Stimulated activated CD4-positive, alpha-beta T cell treated with anti-CD3 and anti-CD28 coated beads, TNF-alpha, amount 100 ng/mL, for 48 hours (primary cell): ENCODE results near the gene ARMC9.
"Not testable (repeated sequence)": the region's sequence is repeated elsewhere in the genome, so short reads cannot be mapped to it uniquely, and the experiment has no call there.

ENCODE experiments used
- DNase-seq, 3 donors: peaks; one replicate each; pipeline ENCODE4 v3.0.0-alpha.2; 2020; ENCODE audit warnings: low read depth in 3 of 3

ARMC9 gene

GRCh38 chr2:231280846-231281245, 82.4 kb downstream of the ARMC9 start:
- no peak for DNase-seq

GRCh38 chr2:231284296-231284695, 85.9 kb downstream of the ARMC9 start:
- DNase-seq, result no peak

DNA sequence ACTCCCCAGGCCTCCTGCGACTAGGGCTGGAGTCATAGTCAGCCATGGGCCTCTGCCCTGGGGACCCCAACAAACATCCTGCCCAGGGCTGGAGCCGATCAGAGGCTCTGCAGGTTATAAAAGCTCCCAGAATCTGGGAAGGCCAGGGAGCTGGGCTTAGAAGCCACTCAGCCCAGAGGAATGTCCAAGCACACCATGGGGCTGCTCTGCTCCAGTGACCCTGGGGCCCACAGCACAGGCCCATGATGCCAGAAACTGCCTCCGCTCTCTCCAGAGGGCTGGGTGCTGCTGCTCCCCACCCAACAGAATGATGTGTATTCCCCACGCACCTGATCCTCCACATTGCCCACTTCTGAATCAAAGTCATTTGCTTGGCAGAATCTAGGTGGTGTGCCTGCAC, 88.5 kb downstream of the ARMC9 start:
- no peak for DNase-seq

DNA sequence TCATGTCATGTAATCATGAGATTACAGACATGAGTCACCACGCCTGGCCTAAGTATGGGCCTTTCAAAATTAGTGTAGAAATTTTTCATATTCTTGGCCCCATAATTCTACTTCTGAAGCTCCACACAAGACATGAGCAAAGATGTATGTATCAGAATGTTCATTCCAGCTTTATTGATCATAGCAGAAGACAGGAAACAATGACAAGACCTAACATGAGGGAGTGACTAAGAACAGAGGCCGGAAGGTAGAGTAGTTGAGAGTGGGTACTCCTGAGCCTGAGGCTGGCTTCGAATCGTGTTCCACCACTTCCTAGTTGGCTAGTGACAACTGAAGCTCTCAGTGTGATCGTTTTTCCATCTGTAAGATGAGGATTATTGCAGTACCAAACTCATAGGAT, 89.3 kb downstream of the ARMC9 start:
- no peak for DNase-seq

GRCh38 chr2:231288590-231288989, 90.2 kb downstream of the ARMC9 start:
- no peak for DNase-seq

GRCh38 chr2:231290321-231291015, 92.0 kb downstream of the ARMC9 start:
- DNase-seq, result no peak

GRCh38 chr2:231292472-231293134, 94.2 kb downstream of the ARMC9 start:
- no peak for DNase-seq

- DNase-seq, result no peak
Observed at GRCh38 chr2:231293163-231293562, 94.7 kb downstream of the ARMC9 start.

- no peak for DNase-seq
Observed at GRCh38 chr2:231294116-231294515, 95.7 kb downstream of the ARMC9 start.

DNA sequence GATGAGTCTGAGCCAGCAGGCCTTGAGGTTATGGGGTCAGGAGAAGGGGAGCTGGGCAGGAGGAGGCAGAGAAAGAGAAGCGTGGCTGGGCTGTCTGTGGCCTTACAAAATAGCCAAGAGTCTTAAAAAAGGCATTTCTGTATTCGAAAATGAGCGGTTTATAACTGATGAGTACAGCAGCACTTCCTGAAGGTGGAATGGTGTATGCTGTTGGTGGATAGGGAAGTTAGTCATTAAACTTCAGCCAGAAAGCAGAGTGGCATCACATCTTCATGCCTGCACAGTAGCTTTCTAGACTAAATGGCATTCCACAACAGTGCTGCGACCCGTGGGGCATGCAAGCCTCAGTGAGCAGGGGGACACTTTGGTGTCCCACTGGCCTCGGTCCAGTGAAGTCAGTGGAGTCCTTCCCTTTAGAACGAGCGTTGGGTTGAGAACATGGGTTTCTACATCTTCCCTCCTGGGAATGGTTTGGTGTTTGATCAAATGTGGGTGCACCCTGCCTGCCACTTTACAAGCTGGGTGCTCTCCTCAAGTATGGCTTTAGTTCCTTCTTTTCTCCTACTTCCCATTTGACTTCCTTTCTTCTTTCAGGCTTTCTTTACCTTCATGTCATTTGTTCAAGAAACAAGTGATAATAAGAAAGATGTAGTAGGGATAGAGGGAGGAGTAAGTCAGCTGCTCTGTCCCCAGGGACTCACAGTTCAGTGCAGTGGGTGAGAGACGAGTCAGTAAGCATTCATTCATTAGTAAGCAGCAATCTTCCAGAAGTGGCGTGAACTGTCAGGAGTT, 96.3 kb downstream of the ARMC9 start:
- DNase-seq, result no peak

DNA sequence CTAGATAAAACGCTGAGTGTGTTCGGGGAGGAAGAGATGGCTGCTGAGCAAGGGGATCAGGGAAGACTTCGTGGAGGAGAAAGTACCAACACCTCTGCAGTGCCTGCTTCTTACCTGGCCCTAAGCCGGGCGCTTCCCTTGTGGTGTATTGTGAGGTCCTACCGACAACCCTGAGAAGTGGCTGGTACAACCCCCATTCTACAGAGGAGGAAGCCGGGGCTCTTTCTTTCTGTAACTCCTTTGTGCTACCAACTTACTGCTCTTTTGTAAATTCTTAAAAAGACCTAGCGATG, 96.9 kb downstream of the ARMC9 start:
- DNase-seq, result no peak

DNA sequence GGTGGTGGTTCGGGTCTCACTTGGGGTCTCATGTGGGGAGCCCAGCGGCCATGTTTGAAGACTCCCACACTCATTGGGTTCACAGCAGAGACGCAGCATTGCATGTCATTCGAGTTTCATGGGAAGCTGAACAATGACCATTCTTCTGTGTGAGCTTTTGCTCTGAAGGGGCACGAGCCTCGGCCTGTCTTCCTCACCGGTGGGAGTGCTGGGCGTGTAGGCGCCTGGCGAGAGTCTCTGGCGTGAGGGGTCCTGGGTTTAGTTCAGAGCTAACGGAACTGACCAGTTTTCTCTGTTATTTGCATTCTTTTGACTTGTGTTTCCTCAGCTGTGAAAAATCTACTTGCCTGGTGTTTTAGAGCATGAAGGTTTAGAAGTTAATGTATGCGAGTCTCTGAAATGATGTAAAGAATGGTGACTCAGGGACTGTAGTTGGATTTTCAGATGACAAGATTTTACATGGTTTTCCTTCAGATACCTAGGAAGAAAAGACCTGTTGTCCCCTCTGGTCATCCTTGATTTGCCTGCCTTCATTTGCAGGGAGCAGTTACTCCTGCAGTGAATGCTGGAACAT, 98.1 kb downstream of the ARMC9 start:
- no peak for DNase-seq

DNA sequence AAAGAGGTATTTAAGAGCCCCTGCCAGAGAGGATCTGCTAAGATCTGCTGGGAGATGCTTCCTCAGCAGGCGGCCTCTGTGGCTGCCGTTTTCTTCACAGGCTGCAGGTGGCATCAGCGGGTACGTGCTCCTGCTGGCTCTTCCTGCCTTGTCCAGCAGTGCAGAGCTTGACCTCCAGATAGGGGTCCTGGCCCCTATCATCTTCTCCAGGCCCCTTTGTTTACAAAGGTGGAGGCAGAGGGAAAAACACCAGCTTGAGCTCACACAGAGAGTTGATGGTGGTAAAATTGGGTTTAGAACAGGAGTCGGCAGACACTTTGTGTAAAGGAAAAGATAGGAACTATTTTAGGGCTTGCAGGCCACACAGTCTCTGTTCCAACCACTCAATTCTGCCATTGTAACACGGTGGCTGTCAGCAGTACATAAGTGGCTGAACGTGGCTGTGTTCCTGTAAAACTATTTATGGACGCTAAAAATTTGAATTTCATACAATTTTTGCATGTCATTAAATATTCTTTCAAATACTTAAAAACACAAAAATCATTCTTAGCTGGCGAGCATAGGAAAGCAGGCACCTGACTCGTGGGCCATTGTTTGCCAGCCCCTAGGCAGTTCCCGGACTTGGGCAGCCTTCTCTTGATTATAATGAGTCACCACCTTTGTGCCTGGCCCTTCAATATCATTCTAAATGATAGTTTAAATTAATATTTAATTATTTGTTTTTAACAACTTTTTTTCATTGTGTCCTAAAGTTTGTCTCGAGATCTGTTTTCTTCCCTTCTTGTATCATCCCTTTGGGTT, 98.9 kb downstream of the ARMC9 start:
- DNase-seq, result no peak

DNA sequence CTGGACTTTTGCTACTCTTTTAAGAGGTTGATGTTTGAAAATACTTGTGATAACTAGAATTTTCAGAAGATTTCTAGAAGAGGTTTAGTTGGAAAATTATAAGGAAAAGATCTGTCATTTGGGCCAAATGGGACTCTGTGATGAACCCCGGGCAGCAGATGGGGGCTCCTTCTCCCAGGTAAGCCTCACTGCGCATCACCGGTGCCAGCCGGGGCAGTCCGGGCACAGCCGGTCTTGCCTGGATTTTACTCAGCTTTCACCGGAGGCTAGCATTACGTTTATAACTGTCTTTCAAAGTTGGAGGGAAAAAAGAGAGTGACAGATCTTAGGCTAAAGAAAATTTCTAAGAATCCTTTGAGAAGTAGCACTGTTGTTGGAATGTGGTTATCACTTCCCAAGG, 99.7 kb downstream of the ARMC9 start:
- no peak for DNase-seq

- DNase-seq, result no peak
Observed at GRCh38 chr2:231299267-231299666, 100.8 kb downstream of the ARMC9 start.

- DNase-seq, result no peak
Observed at GRCh38 chr2:231300020-231300721, 101.7 kb downstream of the ARMC9 start.

DNA sequence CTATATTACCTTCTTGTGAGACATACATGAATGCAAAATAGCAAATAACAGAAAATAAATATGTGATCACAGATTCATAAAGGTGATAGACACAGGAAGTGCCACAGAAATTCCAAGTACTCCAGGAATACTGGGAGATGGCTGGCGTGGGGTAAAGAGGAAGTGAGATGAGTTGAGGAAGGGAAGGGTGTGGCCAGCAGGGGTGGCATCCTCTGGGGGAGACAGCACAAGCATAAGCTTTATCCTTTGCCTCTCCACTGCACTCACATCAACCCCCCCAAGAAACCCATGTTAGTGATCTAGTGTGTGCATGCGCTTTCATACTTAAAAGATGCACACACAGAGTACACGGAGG, 102.3 kb downstream of the ARMC9 start:
- no peak for DNase-seq

- DNase-seq, result not testable (repeated sequence)
Observed at GRCh38 chr2:231304259-231304658, 105.8 kb downstream of the ARMC9 start.

DNA sequence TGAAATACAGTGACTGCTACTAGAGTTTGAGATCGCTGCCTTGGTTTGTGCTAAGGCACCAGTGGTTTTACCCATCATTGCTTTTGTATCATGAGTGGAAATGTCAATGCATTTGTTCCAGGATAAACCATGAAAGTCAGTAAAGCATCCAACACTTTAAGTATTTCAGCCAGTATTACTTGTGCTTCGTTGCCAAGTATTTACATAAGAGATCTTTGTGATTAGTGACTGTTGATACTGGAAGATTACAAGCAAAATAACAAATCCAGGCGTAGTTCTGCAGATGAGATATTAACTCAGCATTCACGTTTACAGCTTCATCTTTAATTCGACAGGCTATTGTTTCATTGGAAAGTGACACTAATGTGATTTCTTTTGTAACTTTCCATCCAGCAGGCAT, 106.8 kb downstream of the ARMC9 start:
- DNase-seq, result no peak

- DNase-seq, result no peak
Observed at GRCh38 chr2:231306791-231307393, 108.5 kb downstream of the ARMC9 start.

DNA sequence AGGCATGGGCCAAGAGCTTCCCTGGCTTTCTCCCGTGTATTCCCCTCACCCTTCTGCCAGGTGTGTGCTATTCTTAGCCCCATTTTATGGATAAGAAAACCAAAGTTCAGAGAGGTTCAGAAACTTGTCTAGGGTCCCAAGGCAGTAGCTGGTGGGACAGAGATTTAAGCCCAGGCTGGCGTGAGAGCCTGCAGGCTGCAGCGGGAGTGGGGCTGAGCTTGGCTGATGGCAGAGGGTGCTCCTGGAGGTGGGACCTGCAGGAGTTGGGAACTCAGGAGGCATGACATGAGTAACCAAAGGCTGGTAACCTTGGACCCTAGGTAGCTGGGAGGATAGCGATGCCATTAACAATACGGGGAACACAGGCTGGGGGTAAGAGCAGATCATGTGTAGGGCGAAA, 109.8 kb downstream of the ARMC9 start:
- DNase-seq, result no peak
